Stimulated activated CD4-positive, alpha-beta T cell treated with anti-CD3 and anti-CD28 coated beads, Interleukin-2, amount 100 ng/mL, for 48 hours (primary cell): ENCODE data around the gene PPP1R37.
A peak's percentile ranks its signal among the peaks of the same experiment; 100 is the strongest.

Source experiments
- DNase-seq, 2 donors: peaks; one replicate each; pipeline ENCODE4 v3.0.0-alpha.2; 2020

PPP1R37 gene

GRCh38 chr19:45173816-45174215 is 80.8 kb downstream of the PPP1R37 start:
- DNase-seq: no peak

GRCh38 chr19:45175515-45176345 is 82.8 kb downstream of the PPP1R37 start:
- DNase-seq: no peak

GRCh38 chr19:45177817-45178261 is 84.9 kb downstream of the PPP1R37 start, which contains the start of gene TRAPPC6A:
Gene TRAPPC6A (minus strand): TSS chr19:45178237. CDS start chr19:45178218, 19 bp downstream.
- DNase-seq: no peak

- peak; percentile 97 to 99 for DNase-seq
Observed at GRCh38 chr19:45178262-45179071, 85.5 kb downstream of the PPP1R37 start, which contains the start of gene BLOC1S3. Gene BLOC1S3 (plus strand): TSS chr19:45178784. CDS start chr19:45179297, 513 bp downstream.

- peak in 1 of 2 donors; percentile 30 for DNase-seq
Observed at GRCh38 chr19:45179072-45179891, 86.3 kb downstream of the PPP1R37 start.

GRCh38 chr19:45179892-45180370 is 87.0 kb downstream of the PPP1R37 start:
- no peak for DNase-seq

- no peak for DNase-seq
Observed at GRCh38 chr19:45180936-45181335, 88.0 kb downstream of the PPP1R37 start.

GRCh38 chr19:45182758-45183157 is 89.8 kb downstream of the PPP1R37 start:
- DNase-seq: no peak

- no peak for DNase-seq
Observed at GRCh38 chr19:45184115-45184514, 91.1 kb downstream of the PPP1R37 start.

- no peak for DNase-seq
Observed at GRCh38 chr19:45186509-45187334, 93.7 kb downstream of the PPP1R37 start.

- no peak for DNase-seq
Observed at GRCh38 chr19:45187421-45188100, 94.6 kb downstream of the PPP1R37 start.

- DNase-seq: no peak
Observed at GRCh38 chr19:45189971-45190370, 97.0 kb downstream of the PPP1R37 start.

GRCh38 chr19:45191375-45191774 is 98.4 kb downstream of the PPP1R37 start:
- DNase-seq: no peak

GRCh38 chr19:45195764-45196163 is 102.8 kb downstream of the PPP1R37 start:
- DNase-seq: no peak
